A375 (cell line): ENCODE data around the gene ZNF529. TPM values are rescaled to one million over a fixed set of nuclear protein-coding genes. Genes with fewer than 3 reads are reported as not detected.

ENCODE experiments used
- total RNA-seq: library from RNA; depleted of rRNA; stranded (reverse); fragments of >200 nt; shearing (Covaris generic); gene quantifications from 2 replicates; pipeline ENCODE4 v1.2.3, GENCODE V29; 2014; rRNA removed

The ZNF529 gene
- 6.4 and 9.1 TPM in 2 replicates for total RNA-seq

GRCh38 chr19:36573020-36573894 lies at the start of gene ZNF529:
Gene ZNF529, minus strand, starts transcription at chr19:36573292. Its CDS starts 946 bp downstream, at chr19:36572346.

GRCh38 chr19:36605101-36605876 lies 32.2 kb upstream of the ZNF529 start, which contains the start of gene ZNF382:
Gene ZNF382, plus strand, starts transcription at chr19:36605313. Its CDS starts 4,602 bp downstream, at chr19:36609915.

GRCh38 chr19:36528194-36528920 lies 44.7 kb downstream of the ZNF529 start, which contains the start of gene ZNF260:
Gene ZNF260, minus strand, starts transcription at chr19:36528271. Its CDS starts 13,033 bp downstream, at chr19:36515238.

Other genes with a start within 250 kb of the ZNF529 start
- gene ZFP14, start 194.1 kb downstream of the ZNF529 start, total RNA-seq, result 2.2 and 3.4 TPM in 2 replicates
- gene ZFP82, start 154.6 kb downstream of the ZNF529 start, total RNA-seq, result 3.5 and 3.6 TPM in 2 replicates
- gene ZNF566, start 83.7 kb downstream of the ZNF529 start, total RNA-seq, result 15.5 and 18.4 TPM in 2 replicates
- gene ZNF260, start 45.0 kb downstream of the ZNF529 start, total RNA-seq, result 3.9 and 5.2 TPM in 2 replicates
- 0.27 and 0.53 TPM in 2 replicates for gene ZNF382, start 32.0 kb upstream of the ZNF529 start, total RNA-seq
- 11.6 and 12.4 TPM in 2 replicates for gene ZNF461, start 93.5 kb upstream of the ZNF529 start, total RNA-seq
- 3.7 and 4.5 TPM in 2 replicates for gene ZNF567, start 114.3 kb upstream of the ZNF529 start, total RNA-seq
- 3.0 and 6.0 TPM in 2 replicates for gene ZNF850, start 199.5 kb upstream of the ZNF529 start, total RNA-seq